GM18507 (cell line): ENCODE measurements around the gene RNF223.

ENCODE experiments used
- DNase-seq: peaks from one replicate; pipeline ENCODE4 v3.0.0; 2011; ENCODE audit warnings: low read depth; ENCODE audit not compliant: insufficient read length; ENCODE audit errors: extremely low spot score
- FAIRE-seq: peaks from 2 replicates; lab custom pipeline; 2011; peaks lifted over from hg19 to GRCh38; lab: Jason Lieb, UNC

The RNF223 gene

DNA sequence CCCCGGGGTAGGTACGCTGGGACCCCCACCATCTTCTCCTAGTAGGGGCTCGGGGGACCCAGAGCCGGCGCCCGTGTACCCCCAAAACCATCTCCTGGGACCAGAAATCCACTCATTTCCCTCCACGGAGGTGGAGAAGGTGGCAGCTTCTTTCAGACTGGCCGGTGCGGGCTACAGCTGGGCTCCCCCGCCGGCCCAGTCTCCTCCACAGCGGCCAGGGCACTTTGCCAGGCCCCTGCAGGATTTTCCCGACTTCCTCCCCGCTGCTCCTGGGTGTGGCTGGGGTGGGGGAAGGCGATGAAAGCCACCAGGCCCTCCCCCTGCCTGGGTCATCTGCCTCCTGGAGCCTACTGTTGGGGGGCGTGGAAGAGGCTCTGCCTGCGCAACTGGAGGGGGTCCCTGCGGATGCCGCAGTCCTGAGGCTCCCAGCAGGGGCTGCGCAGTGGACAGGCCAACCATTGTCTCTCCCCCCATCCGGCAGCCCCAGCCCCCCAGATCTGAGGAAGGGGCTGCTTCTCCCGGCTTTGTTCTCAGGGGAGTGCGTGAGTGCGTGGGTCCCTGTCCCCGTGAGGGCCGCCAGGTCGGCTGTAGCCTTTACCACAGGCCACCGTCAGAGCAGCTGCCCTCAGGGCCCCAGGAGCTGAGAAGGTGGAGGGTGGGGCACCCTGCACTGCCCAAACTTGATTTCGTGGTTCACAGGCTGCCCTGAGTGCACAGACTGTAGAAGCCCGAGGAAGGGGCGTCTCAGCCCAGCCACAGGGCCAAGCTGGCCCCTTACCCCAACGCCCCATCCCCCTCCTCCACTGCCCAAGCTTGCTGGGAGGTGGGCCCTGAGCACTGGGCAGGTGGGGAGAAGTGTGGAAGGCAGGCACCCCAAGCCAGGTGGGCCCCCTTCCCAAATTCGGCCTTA, 52.8 kb downstream of the RNF223 start:
- FAIRE-seq (no peak), DNase-seq (no peak)
